Measurements from ENCODE around the gene KCNJ10.

The KCNJ10 gene

DNA sequence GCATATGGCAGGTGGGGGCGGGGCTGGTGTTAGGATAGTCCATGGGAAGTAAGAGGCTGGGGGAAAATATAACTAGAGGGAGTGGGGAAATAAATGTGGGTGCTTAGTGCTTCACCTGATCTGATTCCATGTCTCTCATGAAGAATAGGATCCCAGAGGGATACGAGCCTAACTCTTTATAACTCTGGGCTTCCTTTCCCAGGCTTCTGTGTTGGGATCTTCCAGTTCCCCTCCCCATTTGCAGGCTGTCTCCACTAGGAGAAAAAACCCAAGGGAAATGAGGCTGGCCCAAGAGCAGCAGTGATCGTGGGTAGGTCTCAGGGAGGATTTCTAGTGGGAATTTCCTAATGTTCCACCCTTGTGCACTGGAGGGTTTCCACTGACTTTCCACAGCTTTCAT lies 13.0 kb upstream of the KCNJ10 start:
- no peak for DNase-seq

DNA sequence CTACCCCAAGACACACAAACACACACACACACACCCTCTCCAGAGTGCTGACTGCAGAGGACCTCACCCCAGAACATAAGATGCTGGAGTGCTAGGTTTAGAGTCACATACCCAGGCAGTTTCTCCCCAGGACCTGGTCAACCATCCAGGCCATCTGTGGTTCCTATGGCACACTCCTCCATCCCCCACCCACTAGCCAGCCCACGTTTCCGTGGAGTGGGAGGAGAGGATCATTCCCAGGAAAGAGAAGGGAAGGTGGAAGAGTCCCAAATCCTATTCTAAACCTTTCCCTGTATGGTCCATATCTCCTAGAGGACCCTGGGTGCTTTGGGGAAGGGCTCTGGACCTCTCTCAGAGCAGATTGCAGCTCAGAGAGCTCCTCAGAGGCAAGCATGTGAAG lies 12.5 kb upstream of the KCNJ10 start:
- DNase-seq = no peak

DNA sequence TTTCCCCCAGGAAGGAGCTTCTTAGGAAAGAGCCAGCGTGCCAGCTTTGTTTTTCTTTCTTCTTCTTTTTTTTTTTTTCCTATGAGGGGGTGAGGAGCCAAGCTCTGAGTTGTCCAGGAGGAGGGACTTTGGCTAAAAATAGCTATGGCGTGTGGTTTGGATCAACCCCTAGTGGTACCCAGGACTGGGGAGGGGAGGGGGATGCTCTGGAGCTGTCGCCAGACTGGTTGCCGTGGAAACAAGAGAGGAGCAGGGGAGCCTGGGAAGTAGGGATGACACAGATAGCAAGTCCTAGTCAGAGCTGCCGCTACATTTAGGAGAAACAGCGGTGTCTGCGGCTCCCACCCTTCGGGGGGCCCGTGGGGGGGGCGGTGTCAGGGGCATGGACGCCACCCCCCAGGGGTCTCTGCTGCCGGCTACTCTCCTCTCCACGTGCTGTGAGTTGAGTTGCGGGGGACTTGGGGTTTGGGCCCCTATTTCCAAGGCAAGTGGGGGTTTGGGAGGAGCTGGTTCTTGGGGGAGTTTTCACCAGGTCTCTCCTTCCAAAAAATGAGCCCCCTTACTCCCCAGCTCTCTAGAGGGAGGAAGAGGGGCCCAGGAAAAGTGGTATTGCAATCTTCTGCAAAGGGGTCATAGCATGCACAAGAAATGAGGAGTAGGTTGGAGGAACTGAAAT lies 11.4 kb upstream of the KCNJ10 start, which contains the start of gene KCNJ9:
KCNJ9 (plus strand) TSS at position 278 of the 676 bp plus-strand sequence. CDS start 2,493 bp downstream, outside the sequence.
- no peak for DNase-seq

DNA sequence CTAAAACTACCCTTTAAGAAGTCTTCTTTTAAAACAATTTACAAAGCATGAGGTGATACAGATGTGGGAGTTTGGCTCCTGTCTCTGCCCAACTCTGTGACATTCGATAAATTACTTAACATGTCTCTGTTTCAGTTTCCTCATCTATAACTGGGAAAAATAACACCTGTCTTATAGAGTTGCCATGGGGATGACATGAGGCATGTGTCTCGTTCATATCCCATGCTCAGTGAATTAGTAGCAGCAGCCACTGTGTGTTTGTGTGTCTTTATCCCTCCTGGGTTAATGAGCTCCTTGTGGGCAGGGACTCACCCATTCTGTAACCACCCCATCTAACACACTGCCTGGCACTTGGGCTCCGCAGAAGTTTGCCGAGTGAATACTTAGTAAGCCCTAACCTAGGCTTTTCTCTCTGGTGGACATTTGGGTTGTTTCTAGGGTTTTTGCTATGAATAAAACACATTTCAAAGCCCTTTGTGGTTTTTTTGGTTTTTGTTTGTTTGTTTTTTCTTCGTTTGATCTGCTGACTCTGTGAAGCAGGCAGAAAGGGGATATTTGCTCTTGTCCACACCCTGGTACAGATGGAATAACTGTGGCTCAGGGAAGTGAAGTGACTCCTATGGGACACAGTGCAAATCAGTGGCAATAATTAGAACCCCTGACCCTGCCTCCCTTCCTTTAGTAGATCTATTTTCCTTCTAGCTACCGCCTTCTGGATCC lies 10.6 kb upstream of the KCNJ10 start:
- no peak for DNase-seq

DNA sequence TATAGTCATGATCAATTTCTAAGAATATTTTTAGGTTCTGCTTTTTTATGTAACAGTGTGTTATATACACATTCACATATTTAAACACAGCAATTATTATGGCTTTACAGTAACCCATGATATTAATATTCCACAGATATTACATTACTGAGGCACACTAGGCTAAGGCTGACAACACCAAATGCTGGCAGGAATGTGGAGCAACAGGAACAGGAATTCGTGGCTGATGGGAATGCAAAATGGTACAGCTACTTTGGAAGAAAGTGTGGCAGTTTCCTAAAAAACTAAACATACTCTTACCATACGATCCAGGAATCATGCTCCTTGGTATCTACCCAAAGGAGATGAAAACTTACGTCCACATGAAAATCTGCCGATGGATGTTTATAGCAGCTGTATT lies 9.5 kb upstream of the KCNJ10 start:
- DNase-seq = no peak

DNA sequence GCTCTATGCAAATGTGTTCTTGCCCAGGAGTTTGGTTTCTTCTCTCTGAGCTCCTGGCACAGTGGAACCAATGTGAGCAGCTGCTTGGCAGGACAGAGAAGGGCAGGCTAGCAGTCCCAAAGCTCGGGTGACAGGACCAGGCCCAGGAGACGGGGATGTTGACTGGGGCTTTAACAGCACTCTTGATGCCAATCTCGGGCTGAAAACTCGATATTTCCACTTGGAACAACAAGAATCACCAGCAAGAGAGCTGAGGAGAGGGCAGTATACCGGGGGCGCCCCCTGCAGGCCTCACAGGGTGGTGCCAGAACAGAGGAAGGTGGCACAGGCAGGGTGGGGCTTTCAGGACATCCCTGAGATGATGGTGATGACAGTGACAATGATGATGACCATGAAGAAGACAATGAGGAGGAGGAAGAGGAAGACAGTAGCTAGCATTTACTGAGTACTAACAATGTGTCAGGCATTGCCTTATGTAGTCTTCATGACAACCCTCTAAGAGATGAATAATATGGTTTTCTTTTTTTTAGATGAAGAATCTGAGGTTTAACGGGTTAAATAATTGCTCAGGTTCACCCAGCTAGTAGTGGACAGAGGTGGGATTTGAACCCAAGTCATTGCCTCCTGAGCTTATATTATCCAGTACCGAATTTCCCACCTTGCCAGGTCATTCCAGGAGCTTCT lies 8.7 kb upstream of the KCNJ10 start:
- DNase-seq = peak; percentile 29

DNA sequence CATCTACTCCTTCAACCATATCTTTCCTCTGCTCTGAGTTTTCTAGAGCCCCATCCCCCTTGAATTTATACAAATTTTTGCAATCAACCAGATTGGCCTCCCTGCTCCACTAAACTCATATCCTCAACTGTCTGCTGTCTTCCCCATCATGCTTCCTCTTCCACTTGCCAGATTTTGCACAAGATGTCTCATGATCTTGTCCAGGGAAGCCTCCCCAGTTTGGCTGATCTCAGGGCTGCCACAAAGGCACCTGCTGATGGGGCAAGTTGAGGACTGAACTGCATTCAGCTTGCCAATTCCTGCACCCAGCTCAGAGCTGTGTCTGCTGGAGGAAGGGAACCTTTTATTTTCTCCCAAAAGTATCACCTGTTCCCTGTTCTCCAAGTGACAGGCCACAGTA lies 7.5 kb upstream of the KCNJ10 start:
- peak; percentile 37 for DNase-seq

DNA sequence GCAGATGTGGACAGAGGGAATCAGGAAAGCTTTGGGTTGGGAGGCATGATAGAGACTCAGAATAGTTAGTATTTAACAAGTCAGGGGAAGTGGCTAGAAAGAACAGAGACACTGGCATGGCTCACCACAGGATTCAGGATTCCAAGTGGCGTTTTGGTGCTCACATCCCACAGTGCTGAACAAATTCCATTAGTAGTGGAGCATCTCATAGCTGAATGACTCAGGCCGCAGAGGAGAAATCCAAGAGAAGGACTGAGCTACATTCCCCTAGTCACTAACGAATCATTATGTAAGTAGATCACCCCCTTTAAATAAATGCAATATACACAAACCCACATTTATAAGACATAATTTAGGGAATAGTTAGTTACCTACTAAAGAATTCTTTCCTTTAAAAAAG lies 6.3 kb upstream of the KCNJ10 start:
- no peak for DNase-seq

DNA sequence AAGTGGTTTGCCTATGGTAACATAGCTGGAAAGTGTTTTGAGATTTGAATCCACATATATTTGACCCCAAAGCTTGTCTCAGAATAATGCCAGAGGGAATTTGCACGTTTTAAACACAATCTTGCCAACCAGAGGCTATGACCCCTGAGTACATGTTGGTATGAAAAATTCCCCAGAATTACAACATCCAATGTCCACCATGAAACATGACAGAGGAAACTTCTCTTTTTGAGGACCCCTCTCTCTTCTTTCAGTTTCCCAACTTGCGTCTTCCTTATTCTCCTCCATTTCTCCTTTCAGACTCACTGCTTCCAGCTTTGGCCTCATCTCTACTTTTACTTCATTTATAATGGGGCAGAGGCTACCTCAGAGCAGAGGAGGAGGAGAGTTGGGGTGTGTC lies 5.9 kb upstream of the KCNJ10 start:
- peak; percentile 32 for DNase-seq

DNA sequence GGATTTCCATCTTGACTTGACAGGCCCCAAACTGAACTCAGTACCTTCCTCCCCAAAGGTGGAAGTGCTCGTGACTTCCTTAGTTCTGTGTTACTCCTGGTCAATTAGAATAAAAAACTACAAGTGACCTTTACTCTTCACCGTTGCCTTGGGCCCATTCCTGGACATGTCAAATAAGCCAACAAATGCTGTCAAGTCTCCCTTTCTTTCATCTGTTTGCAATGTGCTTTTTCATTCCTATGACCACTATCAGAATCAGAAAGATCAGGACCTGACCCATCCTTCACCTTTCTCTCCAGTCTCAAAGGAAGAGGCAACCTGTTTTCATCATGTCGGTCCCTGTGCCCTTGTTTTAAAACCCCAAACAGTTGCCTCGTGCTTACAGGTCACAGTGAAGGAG lies 4.9 kb upstream of the KCNJ10 start:
- DNase-seq = no peak

DNA sequence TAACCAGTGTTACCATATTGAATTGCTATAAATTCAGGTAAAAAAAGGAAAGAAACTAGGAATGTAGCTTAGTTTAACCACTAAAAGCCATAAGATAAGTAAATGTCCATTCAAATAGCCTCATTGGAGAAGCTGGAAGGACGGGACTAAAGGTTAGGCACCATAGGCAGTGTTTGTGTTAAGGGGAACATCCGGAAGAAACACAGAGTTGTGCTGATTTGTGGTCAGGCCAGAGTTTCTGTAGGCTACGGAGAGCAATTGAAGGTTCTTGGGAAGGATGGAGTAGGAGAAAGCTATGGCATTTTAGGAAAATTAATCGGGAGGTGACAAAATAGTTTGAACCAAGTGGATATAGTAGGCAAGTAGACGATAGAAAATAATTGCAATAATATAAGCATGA lies 1.3 kb upstream of the KCNJ10 start:
- no peak for DNase-seq

DNA sequence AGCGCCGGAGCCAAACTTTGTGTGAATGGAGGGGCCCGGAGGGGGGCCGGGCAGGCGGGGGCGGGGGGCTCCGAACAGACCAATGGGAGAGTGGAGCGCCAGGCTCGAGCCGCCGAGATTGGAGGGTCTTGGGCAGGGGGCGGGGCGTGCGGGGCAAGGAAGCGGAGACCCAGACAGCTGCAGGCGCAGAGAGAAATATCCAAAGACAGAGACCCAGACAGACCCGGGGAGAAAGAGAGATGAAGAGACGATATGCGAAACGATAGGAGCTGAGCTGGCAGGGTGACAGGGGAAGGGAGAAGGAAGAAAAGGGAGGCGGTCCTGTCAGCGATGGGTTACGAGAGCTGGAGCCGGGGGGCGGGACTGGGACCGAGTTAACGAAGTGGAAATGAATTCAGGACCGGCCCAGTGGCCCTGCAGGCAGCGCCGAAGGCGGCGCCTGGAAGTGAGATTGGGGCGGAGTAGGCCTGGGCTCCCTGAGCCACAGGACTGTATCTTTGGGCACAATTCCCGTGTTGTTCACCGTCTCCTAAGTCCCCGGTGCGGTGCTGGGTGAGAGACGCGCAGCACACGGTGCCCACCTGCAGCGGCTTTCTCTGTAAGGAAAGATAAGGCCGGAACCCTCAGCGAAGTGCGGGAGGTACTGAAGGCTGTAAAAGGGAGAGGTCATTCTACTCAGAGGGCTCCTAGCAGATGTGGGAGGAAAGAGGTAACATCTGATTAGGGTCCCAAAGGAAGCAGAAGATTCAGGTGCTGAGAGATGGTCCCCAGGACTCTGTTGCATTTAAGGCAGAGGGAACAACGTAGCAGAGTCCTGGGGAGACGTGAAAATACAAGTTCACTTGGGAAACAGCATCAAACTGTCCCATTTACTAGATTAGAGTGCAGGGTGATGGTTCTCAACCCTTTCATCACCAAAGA lies 543 bp upstream of the KCNJ10 start:
- no peak for DNase-seq

DNA sequence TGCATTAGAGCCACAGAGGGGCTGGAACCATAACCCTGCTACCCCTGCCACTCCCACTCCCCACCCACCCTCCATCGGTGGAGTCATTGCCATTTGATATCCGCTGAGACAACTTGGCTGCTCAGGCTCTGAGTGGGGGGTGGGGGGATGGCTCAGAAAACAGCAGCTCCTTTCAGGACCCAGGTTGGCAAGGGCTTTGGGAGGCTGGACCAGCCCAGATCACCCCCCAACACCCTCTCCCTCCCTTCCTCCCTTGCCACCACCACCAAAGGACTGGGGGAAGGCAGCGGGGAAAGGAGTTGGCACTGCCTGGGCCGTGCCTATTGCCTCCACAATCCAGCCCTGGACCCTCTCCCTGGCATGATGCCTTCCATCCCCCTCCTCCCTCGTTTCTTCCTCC lies 1.7 kb downstream of the KCNJ10 start:
- DNase-seq = no peak

DNA sequence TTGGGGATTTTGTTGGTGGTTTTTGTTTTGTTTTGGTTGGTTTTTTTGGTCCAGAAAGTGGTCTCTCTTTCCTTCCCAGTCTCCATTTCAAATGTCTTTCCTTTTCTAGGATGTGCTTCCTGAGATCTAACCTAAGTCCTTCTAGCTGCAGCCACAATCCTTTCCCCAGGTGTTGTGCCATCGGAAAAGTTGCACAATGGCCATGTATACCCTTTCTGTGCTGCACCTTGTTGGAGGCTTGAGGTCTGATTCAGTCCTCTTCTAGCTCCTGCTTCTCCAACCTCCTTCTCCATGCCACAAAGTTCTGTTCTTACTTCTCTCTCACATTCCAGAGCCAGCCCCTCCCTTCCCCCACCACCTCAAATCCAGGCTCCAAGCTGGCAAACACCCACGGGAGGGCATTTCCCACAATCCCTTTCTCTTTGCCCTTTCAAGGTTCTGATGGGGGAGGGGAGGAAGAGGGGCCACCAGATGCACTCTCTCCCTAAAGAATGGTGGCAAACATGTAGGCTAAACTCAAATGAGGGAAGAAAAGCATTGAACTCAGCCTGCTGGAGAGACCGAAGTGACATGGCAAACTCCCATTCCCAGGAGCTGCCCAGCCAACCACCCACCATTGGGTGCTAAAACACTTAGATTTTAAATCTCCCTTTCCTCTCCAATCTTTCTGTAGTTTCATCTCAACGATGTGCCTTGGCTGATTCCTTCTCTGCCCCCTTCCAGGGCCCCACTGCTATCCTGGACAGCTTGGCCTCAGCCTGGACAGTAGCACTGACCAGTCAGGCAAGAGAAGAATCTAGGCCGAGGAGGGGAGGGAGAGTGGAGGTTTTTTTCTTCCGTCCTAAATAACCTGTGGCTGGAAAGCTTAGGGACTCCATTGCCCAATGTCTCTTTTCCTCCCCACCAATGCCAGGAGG lies 2.9 kb downstream of the KCNJ10 start:
- DNase-seq = no peak

DNA sequence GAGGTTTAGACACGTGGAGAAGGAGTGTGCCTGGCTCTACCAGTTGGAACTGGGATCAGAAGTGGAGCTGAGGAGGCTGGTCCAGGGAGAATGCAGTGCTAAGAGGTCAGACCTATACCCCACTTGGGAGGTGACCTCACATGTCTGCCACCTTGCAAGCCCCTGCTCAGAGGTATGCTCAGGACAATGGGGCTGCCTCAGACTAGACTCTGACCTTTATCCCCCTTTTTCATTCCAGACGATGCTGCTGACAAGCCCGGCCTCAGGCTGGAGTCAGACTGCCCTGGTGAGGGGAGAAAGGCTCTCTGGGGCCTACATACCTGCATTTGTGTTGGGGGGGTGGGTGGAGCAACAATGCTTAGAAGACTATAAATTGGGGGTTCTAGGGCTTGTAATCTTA lies 5.2 kb downstream of the KCNJ10 start:
- no peak for DNase-seq

DNA sequence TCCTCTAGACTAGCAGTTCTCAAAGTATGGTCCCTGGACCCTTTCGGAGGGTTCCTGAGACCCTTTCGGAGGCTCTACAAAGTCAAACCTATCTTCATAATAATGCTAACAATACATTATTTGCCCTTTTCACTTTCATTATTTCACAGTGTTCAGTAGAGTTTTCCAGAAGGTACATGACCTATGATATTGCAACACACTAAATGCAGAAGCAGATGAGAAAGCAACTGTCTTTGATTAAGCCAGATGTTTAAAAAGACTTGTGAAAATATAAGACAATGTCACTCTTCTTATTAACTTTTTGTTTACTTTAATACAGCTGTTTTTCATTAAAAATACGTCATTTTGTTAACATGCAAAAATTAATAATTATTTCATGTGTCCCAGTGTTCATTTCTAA lies 5.8 kb downstream of the KCNJ10 start:
- peak; percentile 13 for DNase-seq

DNA sequence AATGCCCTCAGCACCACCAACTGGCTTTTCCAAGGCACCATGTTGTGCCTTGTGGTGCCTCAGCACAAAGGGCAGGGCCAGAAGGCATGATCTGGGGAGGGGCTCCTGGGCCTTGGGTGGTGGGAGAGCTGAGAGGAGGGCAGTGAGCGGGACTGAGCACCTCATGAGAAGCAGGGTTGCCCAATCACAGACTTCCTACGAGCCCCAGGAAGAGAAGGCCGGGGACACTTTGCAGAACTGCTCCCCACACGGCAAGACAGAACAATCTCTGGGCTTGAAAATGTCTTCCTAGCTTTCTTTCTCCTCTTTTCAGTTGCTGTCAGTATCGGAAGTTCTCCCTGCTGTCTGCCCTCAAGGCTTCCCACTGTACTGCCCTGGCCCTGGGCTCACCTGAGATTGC lies 6.8 kb downstream of the KCNJ10 start:
- no peak for DNase-seq

DNA sequence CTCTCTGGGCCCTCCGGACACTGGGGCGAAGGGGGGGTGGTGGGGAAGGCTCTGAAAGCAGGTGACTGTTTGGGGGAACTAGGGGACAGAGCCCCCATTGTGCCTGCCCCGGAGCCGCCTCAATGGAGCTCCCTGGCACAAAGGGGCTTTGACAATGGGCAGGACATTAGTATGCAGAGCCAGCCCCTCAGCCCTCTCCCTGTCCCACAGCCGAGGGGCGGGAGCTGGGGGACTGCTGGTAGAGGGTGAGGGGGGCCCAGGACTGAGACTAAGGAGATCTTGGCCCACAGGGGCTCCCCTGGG lies 7.8 kb downstream of the KCNJ10 start:
- DNase-seq = no peak

DNA sequence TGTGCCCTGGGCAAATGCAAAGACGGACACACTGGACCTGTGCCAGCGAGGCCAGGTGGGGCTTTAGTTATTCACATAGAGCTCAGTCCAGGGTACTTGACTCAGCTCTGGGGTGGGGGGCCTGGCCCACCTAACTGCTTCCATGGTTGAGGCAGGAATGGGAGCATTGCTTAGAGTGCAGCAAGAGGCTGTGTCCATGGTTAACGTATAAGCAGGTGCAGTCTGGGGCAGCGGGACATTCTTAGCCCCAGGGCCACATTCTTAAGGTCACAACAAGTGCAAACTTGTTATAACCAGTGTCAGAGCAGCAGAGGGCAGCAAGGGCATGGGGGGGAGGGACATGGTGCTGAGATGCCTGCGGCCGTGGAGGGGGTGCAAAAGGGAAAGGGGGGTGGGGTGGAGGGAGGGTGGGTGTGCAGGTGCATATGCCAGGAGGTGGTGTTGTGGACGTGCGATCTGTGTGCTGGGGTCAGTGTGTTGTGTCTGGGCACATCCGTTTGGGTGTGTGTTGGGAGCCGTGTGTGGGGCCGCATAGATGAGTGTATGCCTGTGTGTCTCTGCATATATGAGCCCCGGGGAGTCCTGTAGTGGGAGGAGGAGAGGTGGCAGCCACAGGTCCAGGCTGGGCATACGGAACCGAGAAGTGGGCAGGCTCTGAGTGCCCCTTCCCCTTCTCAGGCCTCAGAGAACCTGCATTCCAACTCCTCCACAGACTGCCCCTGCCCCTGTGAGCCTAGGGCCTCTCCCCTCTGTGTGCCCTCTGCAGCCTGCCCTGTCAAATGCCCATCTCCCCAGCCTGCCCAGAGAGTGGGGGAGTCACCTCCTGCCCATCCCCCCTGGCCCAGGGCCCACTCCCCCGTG lies 8.4 kb downstream of the KCNJ10 start:
- no peak for DNase-seq

DNA sequence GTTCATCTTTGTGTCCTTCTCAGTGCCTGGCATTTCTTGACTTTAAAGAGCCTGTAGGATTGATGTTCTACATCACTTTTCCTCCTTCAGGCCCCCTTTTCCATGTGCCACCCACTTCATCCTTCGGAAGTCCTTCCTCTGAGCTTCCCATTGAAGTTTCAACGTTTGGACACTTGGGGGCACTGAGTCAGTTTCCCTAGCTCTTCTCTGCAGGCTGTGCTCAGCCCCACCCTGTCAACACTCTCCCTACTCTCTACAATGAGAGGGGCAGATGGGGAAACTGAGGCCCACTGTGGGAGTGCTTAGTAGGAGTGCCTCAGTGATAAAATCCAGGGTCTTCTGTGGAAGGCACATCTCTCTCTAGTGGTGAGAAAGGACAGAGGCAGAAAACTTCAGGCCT lies 11.9 kb downstream of the KCNJ10 start:
- no peak for DNase-seq

DNA sequence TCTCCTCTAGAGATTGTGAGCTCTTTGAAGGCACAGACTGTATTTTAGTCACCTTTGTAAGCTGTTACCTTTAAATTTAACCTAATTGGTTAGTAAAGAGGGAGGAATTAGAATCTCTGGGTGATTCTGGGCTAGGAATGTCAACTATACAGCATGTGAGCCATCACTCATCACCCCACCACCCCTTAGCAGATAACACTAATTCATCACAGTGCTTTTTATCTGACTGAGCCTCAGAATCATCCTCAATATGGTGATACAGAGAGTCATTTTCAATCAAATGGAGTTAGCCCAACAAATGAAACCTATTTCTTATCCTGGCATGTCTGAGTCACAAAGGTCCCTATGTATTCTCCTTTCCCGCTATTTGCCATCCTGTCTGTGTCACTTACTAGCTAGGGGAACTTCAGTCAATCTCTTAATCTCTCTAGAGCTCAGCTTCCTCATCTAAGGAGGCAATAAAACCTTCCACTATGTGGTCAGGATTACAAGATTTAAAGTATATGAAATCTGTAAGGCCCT lies 13.3 kb downstream of the KCNJ10 start:
- peak; percentile 72 for DNase-seq
